ENCODE data around the gene RNF6. TPM values are rescaled to one million over a fixed set of nuclear protein-coding genes. Genes with fewer than 3 reads are reported as not detected.
A peak's percentile ranks its signal among the peaks of the same experiment; 100 is the strongest.

Gene RNF6
- total RNA-seq, 1 donor from 2014 or later = 19.7 TPM

GRCh38 chr13:26197298-26197697, 24.8 kb downstream of the RNF6 start:
- no peak overlapping the region for H3K4me3 ChIP-seq (ENCODE audit: low read depth, low read length)
- DNase-seq (ENCODE audit: low read depth) = no peak
- TF ChIP-seq, protein P1, sequence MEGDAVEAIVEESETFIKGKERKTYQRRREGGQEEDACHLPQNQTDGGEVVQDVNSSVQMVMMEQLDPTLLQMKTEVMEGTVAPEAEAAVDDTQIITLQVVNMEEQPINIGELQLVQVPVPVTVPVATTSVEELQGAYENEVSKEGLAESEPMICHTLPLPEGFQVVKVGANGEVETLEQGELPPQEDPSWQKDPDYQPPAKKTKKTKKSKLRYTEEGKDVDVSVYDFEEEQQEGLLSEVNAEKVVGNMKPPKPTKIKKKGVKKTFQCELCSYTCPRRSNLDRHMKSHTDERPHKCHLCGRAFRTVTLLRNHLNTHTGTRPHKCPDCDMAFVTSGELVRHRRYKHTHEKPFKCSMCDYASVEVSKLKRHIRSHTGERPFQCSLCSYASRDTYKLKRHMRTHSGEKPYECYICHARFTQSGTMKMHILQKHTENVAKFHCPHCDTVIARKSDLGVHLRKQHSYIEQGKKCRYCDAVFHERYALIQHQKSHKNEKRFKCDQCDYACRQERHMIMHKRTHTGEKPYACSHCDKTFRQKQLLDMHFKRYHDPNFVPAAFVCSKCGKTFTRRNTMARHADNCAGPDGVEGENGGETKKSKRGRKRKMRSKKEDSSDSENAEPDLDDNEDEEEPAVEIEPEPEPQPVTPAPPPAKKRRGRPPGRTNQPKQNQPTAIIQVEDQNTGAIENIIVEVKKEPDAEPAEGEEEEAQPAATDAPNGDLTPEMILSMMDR (conservative IDR thresholded peaks at IDR 0.05; ENCODE audit: low read depth, low read length) = no peak

DNA sequence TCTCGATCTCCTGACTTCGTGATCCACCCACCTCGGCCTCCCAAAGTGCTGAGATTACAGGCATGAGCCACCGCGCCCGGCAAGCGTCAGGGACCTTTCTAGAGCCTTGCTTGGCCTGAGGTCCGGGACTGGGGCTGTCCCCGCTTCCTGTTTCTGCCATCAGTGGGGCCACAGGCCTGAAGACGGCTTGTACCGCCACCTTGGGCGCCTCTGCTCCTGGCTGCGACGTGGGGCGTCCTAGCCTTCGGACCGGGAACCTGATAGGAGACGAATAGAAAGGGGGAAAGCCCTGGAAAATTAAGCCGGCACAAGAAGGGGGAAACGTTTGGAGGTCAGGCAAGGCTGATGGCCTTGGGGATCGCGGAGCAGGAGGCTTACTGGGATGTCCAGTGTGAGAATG, 35.1 kb downstream of the RNF6 start:
- TF ChIP-seq, protein P1 (conservative IDR thresholded peaks at IDR 0.05; ENCODE audit: low read depth, low read length) = no peak
- DNase-seq (ENCODE audit: low read depth) = no peak

DNA sequence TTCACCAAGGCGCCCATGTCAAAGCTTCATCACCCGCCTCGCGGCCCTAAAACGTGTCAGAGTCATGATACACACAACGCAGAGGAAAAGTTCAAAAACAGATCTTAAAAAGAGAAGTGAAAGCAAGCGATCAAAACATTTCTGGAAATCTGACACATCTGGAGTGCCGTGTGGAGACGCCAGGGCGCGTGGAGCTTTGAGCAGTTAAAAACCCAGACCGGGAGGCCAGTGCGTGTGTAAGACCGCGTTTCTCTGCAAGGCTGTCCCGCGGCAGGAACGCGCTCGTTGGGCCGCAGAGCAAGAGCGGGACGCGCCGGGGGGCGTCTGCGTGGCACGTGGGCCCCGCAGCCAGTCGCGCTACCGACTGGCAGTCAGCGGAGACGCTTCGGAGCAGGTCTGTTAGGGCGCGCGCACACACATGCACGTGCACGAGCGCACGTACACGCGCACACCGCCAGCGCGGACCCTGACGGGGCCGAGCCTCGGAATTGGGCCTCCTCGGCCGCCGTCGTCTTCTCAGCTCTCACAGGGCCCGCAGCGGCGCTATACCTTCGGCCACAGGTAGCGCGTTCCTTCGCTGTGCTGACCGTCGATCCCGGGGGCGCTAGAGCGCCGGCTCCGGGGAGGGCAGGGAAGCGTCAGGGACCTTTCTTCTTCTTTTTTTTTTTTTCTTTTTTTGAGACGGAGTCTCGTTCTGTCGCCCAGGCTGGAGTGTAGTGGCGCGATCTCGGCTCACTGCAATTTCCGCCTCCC, 35.8 kb downstream of the RNF6 start:
- peak overlapping the region; percentile 70 for H3K4me3 ChIP-seq (ENCODE audit: low read depth, low read length)
- TF ChIP-seq, protein P1 (conservative IDR thresholded peaks at IDR 0.05; ENCODE audit: low read depth, low read length) = peak; percentile 56
- DNase-seq (ENCODE audit: low read depth) = peak; percentile 54

More for the DNA sequence above, 35.1 kb downstream of the RNF6 start:
- H3K4me3 ChIP-seq (ENCODE audit: low read depth, low read length) = peak overlapping the region; percentile 70

GRCh38 chr13:26185720-26186117, 36.4 kb downstream of the RNF6 start:
- no peak for DNase-seq (ENCODE audit: low read depth)
- TF ChIP-seq, protein P1 (conservative IDR thresholded peaks at IDR 0.05; ENCODE audit: low read depth, low read length) = no peak
- peak overlapping the region; percentile 70 for H3K4me3 ChIP-seq (ENCODE audit: low read depth, low read length)

GRCh38 chr13:26184791-26185250, 37.3 kb downstream of the RNF6 start:
- H3K4me3 ChIP-seq (ENCODE audit: low read depth, low read length) = no peak overlapping the region
- TF ChIP-seq, protein P1 (conservative IDR thresholded peaks at IDR 0.05; ENCODE audit: low read depth, low read length) = peak; percentile 96
- DNase-seq (ENCODE audit: low read depth) = peak; percentile 9

GRCh38 chr13:26183416-26183815, 38.7 kb downstream of the RNF6 start:
- TF ChIP-seq, protein P1 (conservative IDR thresholded peaks at IDR 0.05; ENCODE audit: low read depth, low read length) = no peak
- no peak for DNase-seq (ENCODE audit: low read depth)
- no peak overlapping the region for H3K4me3 ChIP-seq (ENCODE audit: low read depth, low read length)

- no peak overlapping the region for H3K4me3 ChIP-seq (ENCODE audit: low read depth, low read length)
- TF ChIP-seq, protein P1 (conservative IDR thresholded peaks at IDR 0.05; ENCODE audit: low read depth, low read length) = no peak
- DNase-seq (ENCODE audit: low read depth) = no peak
These were observed 42.8 kb downstream of the RNF6 start for GRCh38 chr13:26179344-26179743.

All from epithelial cell of proximal tubule (primary cell).